GM20000 (cell line): ENCODE data around the gene LETM1.

Experiments
- DNase-seq: peaks from one replicate; pipeline ENCODE4 v3.0.0; 2012; ENCODE audit warnings: low spot score
- CTCF ChIP-seq: IDR thresholded peaks from 2 replicates; pipeline ENCODE4 v1.5.1; 2012; ENCODE audit warnings: mild to moderate bottlenecking, control low read depth; ENCODE audit errors: extremely low read depth, missing control alignments

Gene LETM1

GRCh38 chr4:1899149-1900086, 43.5 kb upstream of the LETM1 start:
- peak; percentile 81 for DNase-seq
- peak; percentile 71 for TF ChIP-seq CTCF

DNA sequence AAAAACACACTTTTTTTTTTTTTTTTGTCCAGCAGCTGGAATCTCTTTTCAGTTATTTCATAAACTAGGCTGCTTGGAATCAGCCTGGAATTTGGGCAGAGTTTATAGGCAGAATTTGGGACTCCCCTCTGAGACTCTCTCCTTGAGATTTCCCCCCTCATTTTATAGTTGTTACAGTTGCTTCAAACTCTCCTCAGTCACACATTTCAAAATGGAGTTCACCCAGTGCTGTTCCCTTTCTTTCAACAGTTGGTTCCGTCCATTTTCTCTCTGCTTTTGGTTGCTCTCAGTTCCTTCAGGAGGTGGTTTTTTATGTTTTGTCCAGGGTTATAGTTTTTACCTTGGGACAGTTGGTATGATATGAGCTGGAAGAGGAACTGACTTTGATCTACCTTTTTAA, 42.7 kb upstream of the LETM1 start:
- DNase-seq: no peak
- TF ChIP-seq CTCF: no peak

- DNase-seq: no peak
- TF ChIP-seq CTCF: no peak
Observed at GRCh38 chr4:1898007-1898406, 42.1 kb upstream of the LETM1 start.

- no peak for TF ChIP-seq CTCF
- no peak for DNase-seq
Observed at GRCh38 chr4:1896658-1896991, 40.7 kb upstream of the LETM1 start.

- TF ChIP-seq CTCF: no peak
- DNase-seq: no peak
Observed at GRCh38 chr4:1895971-1896657, 40.2 kb upstream of the LETM1 start.

DNA sequence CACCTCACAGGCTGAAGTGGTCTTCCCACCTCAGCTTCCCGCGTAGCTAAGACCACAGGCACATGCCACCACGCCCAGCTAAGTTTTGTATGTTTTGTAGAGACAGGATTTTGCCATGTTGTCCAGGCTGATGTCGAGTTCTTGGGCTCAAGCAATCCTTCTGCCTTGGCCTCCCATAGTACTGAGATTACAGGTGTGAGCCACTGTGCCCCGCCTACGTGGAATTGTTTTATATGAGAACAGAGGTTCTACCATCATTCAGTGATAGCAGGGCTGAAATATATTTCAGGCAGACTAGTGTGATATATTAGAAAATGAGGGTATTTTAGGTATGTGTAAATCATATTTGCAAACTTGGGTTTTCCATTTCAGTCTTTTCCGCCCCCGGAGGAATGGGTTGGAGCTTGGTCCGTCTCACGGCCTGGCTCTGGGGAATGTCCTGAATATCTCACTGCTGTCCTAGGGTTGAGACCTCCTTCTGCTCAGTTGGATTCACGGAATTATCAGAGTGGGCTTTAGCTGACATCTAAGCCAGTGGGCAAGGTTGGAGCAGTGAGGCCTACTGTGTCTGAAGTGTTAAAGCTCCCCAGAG, 35.1 kb upstream of the LETM1 start:
- no peak for DNase-seq
- TF ChIP-seq CTCF: no peak

GRCh38 chr4:1887052-1887451, 31.1 kb upstream of the LETM1 start:
- DNase-seq: no peak
- no peak for TF ChIP-seq CTCF
